Osteoblast (primary cell): ENCODE measurements around the gene EGFR. TPM values are rescaled to one million over a fixed set of nuclear protein-coding genes. Genes with fewer than 3 reads are reported as not detected.

Experiments
- DNase-seq: peaks from one replicate; pipeline ENCODE4 v3.0.0; 2011; ENCODE audit warnings: low spot score, mixed read lengths; ENCODE audit not compliant: insufficient read length; ENCODE audit errors: missing footprints
- H2AFZ ChIP-seq: 2 replicates; pipeline ENCODE4 v1.6.0; 2011; ENCODE audit warnings: mild to moderate bottlenecking, low read length
- H3K27ac ChIP-seq: 2 replicates; pipeline ENCODE4 v1.5.1; 2011; ENCODE audit warnings: mild to moderate bottlenecking, low read depth, low read length, moderate library complexity
- H3K27me3 ChIP-seq: 2 replicates; pipeline ENCODE4 v1.6.0; 2012; ENCODE audit warnings: mild to moderate bottlenecking, control low read depth, inconsistent platforms, low read length, moderate library complexity; ENCODE audit not compliant: insufficient read depth
- H3K36me3 ChIP-seq: 2 replicates; pipeline ENCODE4 v1.5.1; 2011; ENCODE audit warnings: mild to moderate bottlenecking, low read length, control low read depth, moderate library complexity; ENCODE audit not compliant: insufficient read depth
- H3K4me1 ChIP-seq: 2 replicates; pipeline ENCODE4 v1.5.1; 2011; ENCODE audit warnings: mild to moderate bottlenecking, low read length, control low read depth, moderate library complexity; ENCODE audit not compliant: insufficient read depth
- H3K4me2 ChIP-seq: 2 replicates; pipeline ENCODE4 v1.6.0; 2011; ENCODE audit warnings: mild to moderate bottlenecking, low read length; ENCODE audit not compliant: insufficient read depth
- H3K4me3 ChIP-seq: fragments of 200-600 bp; sonication (generic); 3 replicates; pipeline ENCODE4 v1.5.1; 2012; ENCODE audit warnings: mild to moderate bottlenecking, low read length, inconsistent platforms; ENCODE audit not compliant: insufficient read depth
- H3K79me2 ChIP-seq: 2 replicates; pipeline ENCODE4 v1.6.0; 2012; ENCODE audit warnings: mild to moderate bottlenecking, low read length, control low read depth, inconsistent platforms; ENCODE audit not compliant: insufficient read depth
- H3K9me3 ChIP-seq: 2 replicates; pipeline ENCODE4 v1.5.1; 2011; ENCODE audit warnings: low read depth, low read length, control low read depth
- H4K20me1 ChIP-seq: 2 replicates; pipeline ENCODE4 v1.6.0; 2012; ENCODE audit warnings: mild to moderate bottlenecking, low read length, control low read depth; ENCODE audit not compliant: insufficient read depth
- total RNA-seq: library from RNA; depleted of rRNA; stranded (reverse); fragments of >200 nt; gene quantifications from 2 replicates; pipeline ENCODE4 v1.2.3, GENCODE V29; 2012
- TF ChIP-seq, protein P1 (sequence below): IDR thresholded peaks from 2 replicates; pipeline ENCODE4 v1.5.1; 2011; ENCODE audit warnings: mild to moderate bottlenecking, low read depth, low read length, moderate library complexity; ENCODE audit errors: extremely low read depth

The EGFR gene
- total RNA-seq, 1 donor, result 104 TPM

DNA sequence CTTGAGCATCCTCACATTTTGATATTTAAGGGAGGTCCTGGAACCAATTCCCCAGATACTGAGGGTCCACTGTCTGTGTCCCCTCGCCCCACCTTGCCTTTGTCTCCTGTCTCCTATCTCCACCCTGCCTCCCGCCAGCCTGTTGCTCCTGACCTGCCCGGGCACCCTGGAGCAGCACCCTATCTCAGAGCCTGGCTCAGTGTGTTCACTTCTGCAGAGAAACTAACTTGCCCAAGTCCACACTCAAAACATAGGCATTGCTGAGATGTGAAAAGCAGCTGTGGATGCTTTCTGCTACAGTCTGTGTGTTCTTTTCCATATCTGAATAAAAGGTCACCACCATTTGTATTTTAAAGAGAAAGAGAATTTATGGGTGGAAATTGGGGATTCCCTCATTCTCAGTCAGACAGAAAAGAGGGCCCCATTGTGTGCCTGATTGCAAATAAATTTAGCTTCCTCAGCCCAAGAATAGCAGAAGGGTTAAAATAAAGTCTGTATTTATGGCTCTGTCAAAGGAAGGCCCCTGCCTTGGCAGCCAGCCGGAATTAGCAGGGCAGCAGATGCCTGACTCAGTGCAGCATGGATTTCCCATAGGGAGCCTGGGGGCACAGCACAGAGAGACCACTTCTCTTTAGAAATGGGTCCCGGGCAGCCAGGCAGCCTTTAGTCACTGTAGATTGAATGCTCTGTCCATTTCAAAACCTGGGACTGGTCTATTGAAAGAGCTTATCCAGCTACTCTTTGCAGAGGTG is 161.3 kb downstream of the EGFR start:
- no peak overlapping the region for H2AFZ ChIP-seq
- peaks cover 19% of the 10 kb centered on the region for H3K4me1 ChIP-seq
- no peaks in the 10 kb centered on the region for H3K27me3 ChIP-seq
- no peaks in the 10 kb centered on the region for H3K79me2 ChIP-seq
- no peaks in the 10 kb centered on the region for H3K9me3 ChIP-seq
- H3K27ac ChIP-seq, result no peak overlapping the region
- TF ChIP-seq, protein P1, sequence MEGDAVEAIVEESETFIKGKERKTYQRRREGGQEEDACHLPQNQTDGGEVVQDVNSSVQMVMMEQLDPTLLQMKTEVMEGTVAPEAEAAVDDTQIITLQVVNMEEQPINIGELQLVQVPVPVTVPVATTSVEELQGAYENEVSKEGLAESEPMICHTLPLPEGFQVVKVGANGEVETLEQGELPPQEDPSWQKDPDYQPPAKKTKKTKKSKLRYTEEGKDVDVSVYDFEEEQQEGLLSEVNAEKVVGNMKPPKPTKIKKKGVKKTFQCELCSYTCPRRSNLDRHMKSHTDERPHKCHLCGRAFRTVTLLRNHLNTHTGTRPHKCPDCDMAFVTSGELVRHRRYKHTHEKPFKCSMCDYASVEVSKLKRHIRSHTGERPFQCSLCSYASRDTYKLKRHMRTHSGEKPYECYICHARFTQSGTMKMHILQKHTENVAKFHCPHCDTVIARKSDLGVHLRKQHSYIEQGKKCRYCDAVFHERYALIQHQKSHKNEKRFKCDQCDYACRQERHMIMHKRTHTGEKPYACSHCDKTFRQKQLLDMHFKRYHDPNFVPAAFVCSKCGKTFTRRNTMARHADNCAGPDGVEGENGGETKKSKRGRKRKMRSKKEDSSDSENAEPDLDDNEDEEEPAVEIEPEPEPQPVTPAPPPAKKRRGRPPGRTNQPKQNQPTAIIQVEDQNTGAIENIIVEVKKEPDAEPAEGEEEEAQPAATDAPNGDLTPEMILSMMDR, result no peak
- no peak overlapping the region for H3K4me3 ChIP-seq
- no peaks in the 10 kb centered on the region for H4K20me1 ChIP-seq
- H3K36me3 ChIP-seq, result peaks cover 70% of the 10 kb centered on the region
- DNase-seq, result no peak
- no peak overlapping the region for H3K4me2 ChIP-seq

- Histone ChIP-seq H2AFZ (no peak overlapping the region), H3K4me2 (no peak overlapping the region), H3K4me1 (peaks cover 28% of the 10 kb centered on the region), H4K20me1 (no peaks in the 10 kb centered on the region), H3K27me3 (no peaks in the 10 kb centered on the region), H3K27ac (no peak overlapping the region), H3K9me3 (no peaks in the 10 kb centered on the region), H3K79me2 (no peaks in the 10 kb centered on the region), H3K36me3 (peaks cover 64% of the 10 kb centered on the region), H3K4me3 (no peak overlapping the region)
- TF ChIP-seq, protein P1, result no peak
- DNase-seq, result no peak
Measured at GRCh38 chr7:55180963-55181542, 162.2 kb downstream of the EGFR start.

- Histone ChIP-seq H3K4me1 (peaks cover 32% of the 10 kb centered on the region), H3K36me3 (peaks cover 63% of the 10 kb centered on the region), H2AFZ (no peak overlapping the region), H3K4me2 (no peak overlapping the region), H3K79me2 (no peaks in the 10 kb centered on the region), H3K27ac (no peak overlapping the region), H3K27me3 (no peaks in the 10 kb centered on the region), H4K20me1 (no peaks in the 10 kb centered on the region), H3K4me3 (no peak overlapping the region), H3K9me3 (no peaks in the 10 kb centered on the region)
- TF ChIP-seq, protein P1, result no peak
- DNase-seq, result no peak
Measured at GRCh38 chr7:55181762-55182161, 162.9 kb downstream of the EGFR start.

- Histone ChIP-seq H3K4me2 (no peak overlapping the region), H3K79me2 (no peaks in the 10 kb centered on the region), H3K27me3 (no peaks in the 10 kb centered on the region), H3K9me3 (no peaks in the 10 kb centered on the region), H2AFZ (no peak overlapping the region), H3K4me1 (peaks cover 20% of the 10 kb centered on the region), H4K20me1 (no peaks in the 10 kb centered on the region), H3K27ac (no peak overlapping the region), H3K36me3 (peaks cover 71% of the 10 kb centered on the region), H3K4me3 (no peak overlapping the region)
- TF ChIP-seq, protein P1, result no peak
- DNase-seq, result no peak
Measured at GRCh38 chr7:55183897-55184296, 165.1 kb downstream of the EGFR start.
